OCI-LY1 (cell line): ENCODE measurements around the gene MED13L.

Experiments used
- CTCF ChIP-seq: fragments of 200-600 bp; sonication (generic), shearing (Covaris generic); IDR thresholded peaks from 2 replicates; pipeline ENCODE4 v1.5.1; 2017; ENCODE audit warnings: mild to moderate bottlenecking, antibody characterized with exemption, low read length, moderate library complexity, mixed read lengths
- EZH2 ChIP-seq: fragments of 200-600 bp; sonication (generic), shearing (Covaris generic); IDR thresholded peaks from 2 replicates; pipeline ENCODE4 v1.8.0; 2017; ENCODE audit warnings: borderline replicate concordance, mixed run types, mild to moderate bottlenecking, antibody characterized with exemption, low read length, moderate library complexity, mixed read lengths

- TF ChIP-seq CTCF, result no peak
- TF ChIP-seq EZH2, result no peak
Measured at GRCh38 chr12:115949675-115950074, 327.8 kb downstream of the MED13L start.
